GM13977 (cell line): ENCODE data around the gene TMEM156.

Experiments
- DNase-seq: peaks from one replicate; pipeline ENCODE4 v3.0.0; 2012; ENCODE audit warnings: low spot score
- CTCF ChIP-seq: IDR thresholded peaks from 2 replicates; pipeline ENCODE4 v1.5.1; 2012; ENCODE audit warnings: mild to moderate bottlenecking, control low read depth; ENCODE audit not compliant: insufficient read depth; ENCODE audit errors: extremely low read depth, missing control alignments
- in situ Hi-C: fragments of 300-500 bp; cut with MboI; formaldehyde crosslinking; loops from one replicate; pipeline ENCODE4 v1.12.0; 2022; ENCODE audit warnings: low sequenced_read_pairs, low pct_unique_long_range_greater_than_20kb, mixed read lengths, inconsistent platforms; ENCODE audit not compliant: unreplicated experiment

The TMEM156 gene

GRCh38 chr4:38979511-38980230 lies 52.5 kb downstream of the TMEM156 start:
- no peak for DNase-seq
- no peak for TF ChIP-seq CTCF
- in situ Hi-C loops: no loop called here

- no peak for TF ChIP-seq CTCF
- in situ Hi-C loops: no loop called here
- DNase-seq: no peak
These were observed 53.1 kb downstream of the TMEM156 start for GRCh38 chr4:38979081-38979480.

- in situ Hi-C loops: no loop called here
- no peak for TF ChIP-seq CTCF
- no peak for DNase-seq
These were observed 55.9 kb downstream of the TMEM156 start for GRCh38 chr4:38976308-38976707.

GRCh38 chr4:38968668-38969067 lies 63.5 kb downstream of the TMEM156 start:
- no peak for DNase-seq
- in situ Hi-C loops: no loop called here
- no peak for TF ChIP-seq CTCF

- DNase-seq: no peak
These were observed 64.7 kb downstream of the TMEM156 start for GRCh38 chr4:38967260-38968095.

GRCh38 chr4:38965866-38966265 lies 66.3 kb downstream of the TMEM156 start:
- no peak for TF ChIP-seq CTCF
- in situ Hi-C loops: no loop called here
- DNase-seq: no peak

More at GRCh38 chr4:38967260-38968095, 64.7 kb downstream of the TMEM156 start:
- in situ Hi-C loops: no loop called here
- TF ChIP-seq CTCF: no peak
